GM10266 (cell line): ENCODE results near the gene WRAP53.

Source experiments
- DNase-seq: peaks from one replicate; pipeline ENCODE4 v3.0.0; 2012; ENCODE audit errors: extremely low spot score
- CTCF ChIP-seq: IDR thresholded peaks from 2 replicates; pipeline ENCODE4 v1.5.1; 2012; ENCODE audit warnings: mild to moderate bottlenecking, low read depth; ENCODE audit not compliant: control insufficient read depth, insufficient read depth; ENCODE audit errors: missing control alignments

Gene WRAP53

GRCh38 chr17:7737601-7738000 lies 49.3 kb downstream of the WRAP53 start:
- TF ChIP-seq CTCF = no peak
- DNase-seq = no peak

- DNase-seq = no peak
- TF ChIP-seq CTCF = no peak
These were observed 51.5 kb downstream of the WRAP53 start for GRCh38 chr17:7739746-7740145.

- DNase-seq = no peak
- no peak for TF ChIP-seq CTCF
These were observed 52.3 kb downstream of the WRAP53 start for GRCh38 chr17:7740481-7741001.

- no peak for TF ChIP-seq CTCF
- DNase-seq = no peak
These were observed 54.5 kb downstream of the WRAP53 start for GRCh38 chr17:7742729-7743128.

GRCh38 chr17:7744416-7744815 lies 56.1 kb downstream of the WRAP53 start:
- no peak for DNase-seq
- no peak for TF ChIP-seq CTCF

GRCh38 chr17:7745748-7746470 lies 57.6 kb downstream of the WRAP53 start:
- no peak for TF ChIP-seq CTCF
- DNase-seq = no peak

GRCh38 chr17:7747635-7748071 lies 59.4 kb downstream of the WRAP53 start:
- DNase-seq = no peak
- TF ChIP-seq CTCF = no peak
